ENCODE results near the gene DUSP3.

DNA sequence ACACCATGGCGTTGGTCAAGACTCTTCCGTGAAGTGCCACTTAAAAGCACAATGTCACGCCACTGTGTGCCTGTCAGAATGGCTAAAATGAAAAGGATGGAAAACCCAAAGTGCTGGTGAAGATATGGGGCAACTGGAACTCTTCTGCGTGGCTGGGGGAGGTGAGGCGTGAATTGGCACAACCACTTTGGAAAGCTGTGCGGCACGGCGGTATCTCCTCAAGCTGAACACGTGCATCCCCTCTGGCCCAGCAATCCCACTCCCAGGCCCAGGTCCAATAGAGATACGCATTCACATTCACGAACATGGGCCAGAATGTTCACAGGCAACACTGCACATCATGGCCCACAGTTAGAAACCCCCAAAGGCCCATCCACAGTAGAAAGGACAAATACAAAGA is 8.9 kb downstream of the DUSP3 start:
- TF ChIP-seq, protein P1, sequence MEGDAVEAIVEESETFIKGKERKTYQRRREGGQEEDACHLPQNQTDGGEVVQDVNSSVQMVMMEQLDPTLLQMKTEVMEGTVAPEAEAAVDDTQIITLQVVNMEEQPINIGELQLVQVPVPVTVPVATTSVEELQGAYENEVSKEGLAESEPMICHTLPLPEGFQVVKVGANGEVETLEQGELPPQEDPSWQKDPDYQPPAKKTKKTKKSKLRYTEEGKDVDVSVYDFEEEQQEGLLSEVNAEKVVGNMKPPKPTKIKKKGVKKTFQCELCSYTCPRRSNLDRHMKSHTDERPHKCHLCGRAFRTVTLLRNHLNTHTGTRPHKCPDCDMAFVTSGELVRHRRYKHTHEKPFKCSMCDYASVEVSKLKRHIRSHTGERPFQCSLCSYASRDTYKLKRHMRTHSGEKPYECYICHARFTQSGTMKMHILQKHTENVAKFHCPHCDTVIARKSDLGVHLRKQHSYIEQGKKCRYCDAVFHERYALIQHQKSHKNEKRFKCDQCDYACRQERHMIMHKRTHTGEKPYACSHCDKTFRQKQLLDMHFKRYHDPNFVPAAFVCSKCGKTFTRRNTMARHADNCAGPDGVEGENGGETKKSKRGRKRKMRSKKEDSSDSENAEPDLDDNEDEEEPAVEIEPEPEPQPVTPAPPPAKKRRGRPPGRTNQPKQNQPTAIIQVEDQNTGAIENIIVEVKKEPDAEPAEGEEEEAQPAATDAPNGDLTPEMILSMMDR (IDR thresholded peaks at IDR 0.05): no peak
- no peak for TF ChIP-seq EZH2 (IDR thresholded peaks at IDR 0.05; ENCODE audit: borderline replicate concordance, insufficient read depth, low read depth, low read length, poor library complexity, severe bottlenecking)
